Dermis microvascular lymphatic vessel endothelial cell (primary cell): ENCODE data around the gene TK2. TPM values are rescaled to one million over a fixed set of nuclear protein-coding genes. Genes with fewer than 3 reads are reported as not detected.

Experiments
- DNase-seq, 2 donors: peaks; one replicate each; pipeline versions ENCODE4 v3.0.0 to v3.0.0-alpha.2; 2010; ENCODE audit warnings: low read depth in 2 of 2
- total RNA-seq: library from RNA; depleted of rRNA; stranded (reverse); fragments of >200 nt; gene quantifications from 2 replicates; pipeline ENCODE4 v1.2.1, GENCODE V29; 2014

TK2 gene
- total RNA-seq, 1 donor from 2014 or later, result 25.7 TPM

DNA sequence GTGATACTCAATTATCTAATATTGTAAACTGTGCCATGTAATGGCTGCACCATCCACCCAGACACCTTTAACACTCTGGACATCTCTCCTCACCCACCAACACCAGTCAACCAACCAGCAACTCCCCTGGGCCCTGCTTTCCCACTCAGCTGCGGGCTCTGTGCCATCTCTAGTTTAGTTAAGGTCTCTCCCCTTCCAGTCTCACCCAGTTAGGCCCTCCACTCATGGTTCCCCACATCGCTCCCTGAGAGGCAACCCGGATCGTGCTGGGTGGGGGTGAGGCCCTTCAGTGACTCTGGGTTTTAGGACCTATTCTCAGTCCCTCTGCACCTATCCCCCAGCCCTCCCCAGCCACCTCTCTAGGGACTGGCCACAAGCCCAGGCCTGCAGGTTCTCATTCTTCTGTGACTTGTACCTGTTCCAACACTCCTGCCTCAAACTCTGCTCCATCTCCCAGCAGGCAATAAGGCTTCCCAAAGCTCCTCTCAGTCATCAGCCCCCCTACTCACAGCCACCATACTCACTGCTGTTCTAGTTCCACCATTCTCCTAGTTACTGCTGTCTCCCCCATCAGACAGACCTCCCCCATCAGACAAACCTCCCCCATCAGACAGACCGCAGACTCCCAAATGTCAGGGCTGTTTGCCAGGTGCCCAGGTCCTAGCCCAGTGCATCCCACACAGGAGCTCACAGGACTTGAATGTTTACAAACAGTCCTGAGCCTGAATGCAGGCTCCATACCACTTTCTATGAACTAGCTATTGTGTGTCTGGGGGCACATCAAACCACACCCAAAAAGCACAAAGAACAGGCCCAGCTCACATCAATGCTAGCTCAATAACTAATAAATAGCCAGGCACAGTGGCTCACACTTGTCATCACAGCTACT lies 2.6 kb downstream of the TK2 start:
- no peak for DNase-seq

GRCh38 chr16:66544016-66544757 lies 5.7 kb downstream of the TK2 start:
- DNase-seq, result no peak

GRCh38 chr16:66543541-66543940 lies 6.4 kb downstream of the TK2 start:
- DNase-seq, result no peak

DNA sequence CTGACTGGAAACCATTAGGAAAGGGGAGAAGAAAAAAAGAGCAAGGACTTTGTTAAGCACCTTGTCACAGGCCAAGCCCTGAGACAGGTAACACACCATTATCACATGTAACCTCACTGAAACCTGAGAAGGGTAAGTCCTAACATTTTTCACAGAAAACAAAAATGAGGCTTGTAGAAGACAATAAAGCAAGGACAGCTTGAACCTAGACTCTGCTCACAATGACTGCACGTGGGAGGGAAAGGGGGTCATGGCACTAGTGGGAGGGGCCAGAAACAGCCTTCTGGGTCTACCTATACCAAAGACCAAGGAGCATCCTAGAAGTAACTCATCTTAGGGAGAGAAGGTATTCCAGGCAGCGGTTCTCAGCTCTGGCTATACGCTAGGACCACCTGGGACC lies 7.5 kb downstream of the TK2 start:
- no peak for DNase-seq

DNA sequence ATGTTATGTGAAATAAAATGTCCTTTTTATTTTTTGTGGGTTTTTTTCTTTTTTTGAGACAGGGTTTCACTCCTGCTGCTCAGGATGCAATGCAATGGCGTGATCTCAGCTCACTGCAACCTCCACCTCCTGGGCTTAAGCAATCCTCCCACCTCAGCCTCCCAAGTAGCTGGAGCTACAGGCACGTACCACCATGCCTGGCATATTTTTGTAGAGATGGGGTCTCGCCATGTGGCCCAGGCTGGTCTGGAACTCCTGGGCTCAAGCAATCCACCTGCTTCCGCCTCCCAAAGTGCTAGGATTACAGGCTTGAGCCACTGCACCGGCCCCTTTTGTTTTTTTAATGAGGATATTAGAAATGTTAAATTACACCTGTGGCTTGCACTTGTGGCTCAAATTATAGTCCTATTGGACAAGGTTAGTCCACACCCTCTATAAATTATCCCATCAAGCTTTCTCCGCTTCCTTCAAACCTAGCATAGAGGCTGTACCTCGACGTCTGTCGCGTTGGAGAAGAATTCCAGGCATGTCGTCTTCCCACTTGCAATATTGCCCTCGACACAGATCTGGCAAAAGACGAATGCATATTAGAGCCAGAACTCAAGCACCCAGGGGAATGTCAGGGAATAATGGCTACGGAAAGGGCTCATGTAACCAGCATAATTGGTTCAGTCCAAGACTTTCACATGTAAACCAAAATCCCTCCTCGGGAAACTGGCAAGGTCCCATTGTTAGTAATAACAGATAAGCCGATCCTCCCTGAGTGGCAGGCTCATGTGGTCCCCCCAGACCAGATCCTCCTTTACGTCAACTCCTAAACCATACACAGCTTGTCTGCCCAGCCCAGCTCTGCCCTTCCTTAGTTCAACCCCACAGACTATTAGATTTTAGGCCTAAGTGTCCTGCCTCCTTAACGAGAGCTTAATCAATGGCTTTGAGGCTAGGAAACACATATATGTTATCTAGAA lies 8.2 kb downstream of the TK2 start:
- DNase-seq, result no peak

GRCh38 chr16:66539623-66540469 lies 10.1 kb downstream of the TK2 start:
- no peak for DNase-seq

DNA sequence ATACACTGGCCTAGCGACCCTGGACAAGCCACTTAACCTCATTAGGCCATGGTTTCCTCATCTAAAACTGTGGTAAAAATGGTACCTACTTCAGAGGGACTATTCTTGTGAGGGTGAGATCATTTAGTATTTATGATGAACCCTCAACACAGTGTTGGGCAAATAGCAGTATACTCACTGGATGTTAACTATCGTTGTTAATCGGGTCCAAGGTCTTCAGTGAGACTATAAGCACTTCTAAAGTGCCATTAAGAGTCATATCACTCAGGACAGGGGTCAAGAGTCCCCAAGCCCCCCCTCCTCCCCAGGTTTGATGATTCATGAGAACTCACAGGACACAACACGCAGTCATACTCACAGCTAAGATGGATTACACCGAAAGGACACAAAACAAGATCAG lies 11.0 kb downstream of the TK2 start:
- no peak for DNase-seq

GRCh38 chr16:66537236-66537635 lies 12.7 kb downstream of the TK2 start:
- no peak for DNase-seq

- DNase-seq, result no peak
These were observed 13.4 kb downstream of the TK2 start for GRCh38 chr16:66536525-66536924.

GRCh38 chr16:66534376-66534799 lies 15.5 kb downstream of the TK2 start:
- DNase-seq, result no peak

- no peak for DNase-seq
These were observed 20.4 kb downstream of the TK2 start for GRCh38 chr16:66529475-66529874.

DNA sequence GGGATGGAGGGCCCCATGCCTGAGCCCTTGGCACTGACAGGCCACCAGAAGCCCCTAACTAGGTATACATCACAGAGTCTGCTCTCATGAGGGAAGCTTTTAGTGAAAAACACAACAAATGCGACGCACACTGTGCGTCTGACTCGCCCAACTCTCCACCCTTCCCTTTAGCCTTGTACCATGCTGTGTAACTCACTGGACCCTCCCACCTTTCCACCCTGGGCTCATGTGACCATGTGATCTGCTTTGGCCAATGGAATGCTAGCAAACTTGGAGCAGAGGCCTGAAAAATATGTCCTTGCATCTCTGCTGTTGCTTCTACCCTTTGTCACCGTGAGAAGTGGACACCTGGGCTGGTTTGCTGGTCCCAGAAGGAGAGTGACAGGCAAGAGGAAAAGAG lies 21.6 kb downstream of the TK2 start:
- DNase-seq, result no peak

DNA sequence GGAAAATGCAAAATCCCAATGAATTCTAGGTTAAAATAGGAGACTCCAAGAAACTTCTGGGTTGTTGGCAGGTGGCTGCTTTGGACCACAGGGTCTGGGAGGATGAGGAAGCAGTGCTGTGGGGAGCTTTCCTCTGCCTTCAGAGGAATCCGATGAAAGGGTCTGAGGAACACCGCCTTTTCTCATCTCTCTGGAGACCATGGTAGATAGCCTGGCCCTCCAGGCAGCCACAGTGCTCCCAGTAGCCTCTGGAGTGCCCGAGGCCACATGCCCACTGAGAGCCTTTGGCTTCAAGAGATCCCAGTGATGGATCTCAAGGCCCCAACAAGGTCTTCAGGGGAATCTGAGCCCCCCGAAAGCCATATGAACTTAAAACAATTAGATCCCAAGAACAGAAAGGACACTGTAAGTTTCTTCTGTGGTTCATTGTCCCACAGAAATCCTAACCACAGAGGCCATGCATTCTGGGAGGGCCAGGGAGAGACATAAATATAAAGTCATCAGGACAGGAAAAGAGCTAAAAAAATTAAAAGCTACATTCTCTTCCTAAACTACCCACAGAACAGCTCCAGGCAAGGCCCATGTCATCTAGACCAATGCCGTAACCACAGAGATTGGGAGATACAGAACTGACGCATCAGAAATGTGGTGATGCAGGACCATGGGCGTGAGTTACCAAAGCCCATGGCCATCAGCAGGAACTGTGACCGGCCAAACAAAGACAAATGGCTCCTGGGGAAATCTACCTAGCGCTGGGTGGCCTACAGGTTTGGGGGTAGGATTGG lies 24.3 kb downstream of the TK2 start:
- DNase-seq, result no peak

- no peak for DNase-seq
These were observed 25.2 kb downstream of the TK2 start for GRCh38 chr16:66524601-66525164.

DNA sequence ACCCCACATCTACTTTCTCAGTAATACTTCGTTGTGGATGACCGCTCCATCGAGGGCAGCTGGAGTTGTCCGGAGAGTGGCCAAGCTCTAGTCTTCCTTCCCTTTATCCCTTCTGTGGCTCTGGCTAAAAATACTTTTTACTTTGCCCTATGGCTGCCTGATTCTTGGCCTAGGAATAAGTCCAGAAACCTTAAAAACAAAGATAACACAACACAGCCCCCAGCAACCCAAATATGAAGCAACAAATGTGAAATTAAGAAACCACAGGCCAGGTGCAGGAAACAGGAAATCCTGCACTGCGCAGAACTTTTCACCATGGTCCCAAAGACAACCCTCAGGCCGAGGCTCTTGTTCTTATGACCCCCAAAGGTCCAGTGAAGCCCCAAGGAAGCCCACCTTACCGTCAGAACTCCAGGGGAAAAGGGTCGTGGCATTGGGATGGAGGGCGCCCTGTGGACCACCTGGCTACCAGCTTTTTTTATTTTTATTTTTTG lies 26.0 kb downstream of the TK2 start:
- peak in 1 of 2 donors; percentile 48 for DNase-seq

DNA sequence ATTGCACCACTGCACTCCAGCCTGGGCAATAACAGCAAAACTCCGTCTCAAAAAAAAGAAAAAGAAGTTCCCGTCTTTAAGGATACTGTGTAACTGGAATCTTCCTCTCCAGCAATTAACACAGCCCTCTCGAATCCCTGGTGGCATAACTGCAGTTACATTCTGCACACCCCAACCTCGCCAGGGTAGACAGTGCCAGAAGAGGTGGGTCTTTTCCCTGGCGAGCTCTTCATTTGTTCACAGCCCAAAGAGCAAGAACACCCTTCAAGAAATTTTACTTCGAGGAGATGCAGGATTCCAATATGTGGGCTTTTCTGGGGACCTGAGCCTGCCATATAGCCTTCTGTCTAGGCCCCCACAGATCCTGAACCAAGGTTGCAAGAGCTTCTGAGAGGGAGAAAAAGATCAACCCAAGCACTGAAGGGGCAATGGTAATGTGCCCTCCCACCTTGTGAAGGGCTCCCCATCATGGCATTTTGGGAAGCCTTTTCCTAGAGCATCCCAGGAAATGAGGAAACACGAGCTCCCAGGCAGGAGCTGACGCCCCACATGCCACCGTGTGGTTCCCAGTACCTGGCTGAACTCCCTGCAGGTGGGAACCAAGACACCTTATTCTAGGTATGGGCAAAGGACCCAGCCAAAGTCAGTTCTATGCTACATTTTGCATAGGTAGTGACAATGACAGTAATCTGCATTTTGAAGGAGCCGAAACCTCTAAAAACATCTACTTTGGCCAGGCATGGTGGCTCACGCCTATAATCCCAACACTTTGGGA lies 26.9 kb downstream of the TK2 start:
- DNase-seq, result no peak

DNA sequence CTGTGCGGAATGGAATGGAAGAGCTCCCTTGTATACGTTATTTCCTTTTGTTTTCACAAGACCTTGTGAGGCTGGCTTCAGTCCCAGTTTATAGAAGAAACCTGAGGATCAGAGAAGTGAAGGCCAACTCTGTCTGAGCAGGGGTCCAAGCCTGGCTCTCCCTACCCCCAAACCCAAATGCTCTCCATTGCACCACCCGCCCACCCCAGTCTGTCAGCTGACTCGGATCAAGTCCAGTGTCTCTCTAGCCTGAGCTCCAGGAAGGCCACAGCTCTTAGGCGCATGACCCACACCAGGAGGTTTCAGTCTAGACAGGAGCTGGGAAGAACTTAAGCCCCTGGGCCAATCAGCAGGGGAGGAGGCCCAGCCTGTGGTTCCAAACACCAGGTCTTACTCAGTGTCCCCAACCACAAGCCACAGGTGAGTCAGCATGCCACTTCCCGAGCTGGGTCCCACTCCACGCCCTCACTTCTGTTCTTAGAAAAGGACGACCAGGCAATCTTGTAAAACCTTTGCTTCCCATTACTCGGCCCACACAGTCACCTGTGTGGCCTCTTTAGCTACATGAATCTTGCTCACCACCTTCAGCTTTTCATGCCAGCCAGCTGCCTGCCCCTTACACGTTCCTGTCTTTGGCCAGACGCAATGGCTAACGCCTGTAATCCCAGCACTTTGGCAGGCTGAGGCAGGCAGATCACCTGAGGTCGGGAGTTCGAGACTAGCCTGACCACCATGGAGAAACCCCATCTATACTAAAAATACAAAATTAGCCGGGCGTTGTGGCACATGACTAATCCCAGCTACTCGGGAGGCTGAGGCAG lies 27.8 kb downstream of the TK2 start:
- DNase-seq, result peak in 1 of 2 donors; percentile 76

DNA sequence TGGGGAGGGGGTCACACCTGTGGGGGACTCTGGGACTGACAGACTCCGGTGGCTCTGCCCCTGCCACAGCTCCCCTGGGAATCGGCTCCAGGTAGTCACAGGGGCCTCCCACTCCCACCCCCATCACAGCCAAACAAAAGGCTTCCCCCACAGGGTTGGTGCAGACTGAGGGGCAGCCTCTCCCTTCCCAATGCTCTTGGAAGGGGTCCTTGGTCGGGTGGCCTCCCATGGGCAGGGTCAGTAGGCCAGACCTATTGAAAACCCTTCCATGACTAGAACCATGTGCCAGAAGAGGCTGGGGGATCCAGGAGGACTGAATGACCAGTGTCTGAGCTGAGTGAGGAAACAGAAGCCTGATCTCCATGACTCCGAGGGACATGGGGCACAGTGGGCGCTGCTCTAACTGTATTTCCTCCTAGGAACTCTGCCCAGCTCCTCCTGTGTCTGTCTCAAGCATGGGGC lies 28.6 kb downstream of the TK2 start:
- DNase-seq, result no peak
